OCI-M1 (cell line): ENCODE data around the gene LAMA4.

Experiments
- DNase-seq: peaks from one replicate; lab custom pipeline; 2025; lab: John Stamatoyannopoulos, UW

The LAMA4 gene

DNA sequence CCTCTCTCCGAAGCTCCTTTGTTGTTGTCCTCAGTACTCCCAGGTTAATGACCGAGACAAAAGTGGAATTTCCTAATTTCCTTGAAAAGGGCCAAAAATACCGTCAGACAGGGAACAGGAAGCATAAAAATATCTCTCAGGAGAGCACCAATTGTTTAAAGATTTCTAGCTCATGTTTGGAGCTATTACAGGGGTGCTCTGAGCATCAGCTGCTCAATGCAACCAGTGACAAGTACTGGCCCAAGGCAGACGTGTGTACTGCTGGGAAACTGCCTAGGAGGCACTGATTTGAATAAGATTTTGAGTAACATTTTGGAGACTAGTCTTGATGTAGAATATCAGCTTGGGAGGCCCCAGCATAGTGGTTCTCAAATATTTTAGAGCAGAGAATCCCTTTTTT lies 17.3 kb downstream of the LAMA4 start:
- DNase-seq: no peak

DNA sequence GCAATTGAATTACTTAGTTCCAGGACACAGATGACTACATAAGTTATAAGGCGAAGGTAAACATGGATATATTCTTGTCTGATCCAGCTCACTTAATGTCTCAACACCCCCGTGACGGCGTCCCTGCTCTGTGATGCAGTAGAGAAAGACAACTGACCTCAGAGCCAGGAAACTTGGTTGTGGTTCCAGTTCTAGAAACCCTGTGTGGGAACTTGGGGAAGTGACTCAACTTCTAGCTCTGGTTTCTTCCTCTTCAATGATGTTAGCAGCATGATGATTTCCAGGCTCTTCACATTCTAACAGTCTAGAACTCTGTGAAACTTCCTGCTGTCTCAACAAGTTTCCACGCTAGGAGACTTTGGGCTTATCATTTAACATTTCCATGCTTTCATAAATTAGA lies 18.4 kb downstream of the LAMA4 start:
- DNase-seq: peak; percentile 39

DNA sequence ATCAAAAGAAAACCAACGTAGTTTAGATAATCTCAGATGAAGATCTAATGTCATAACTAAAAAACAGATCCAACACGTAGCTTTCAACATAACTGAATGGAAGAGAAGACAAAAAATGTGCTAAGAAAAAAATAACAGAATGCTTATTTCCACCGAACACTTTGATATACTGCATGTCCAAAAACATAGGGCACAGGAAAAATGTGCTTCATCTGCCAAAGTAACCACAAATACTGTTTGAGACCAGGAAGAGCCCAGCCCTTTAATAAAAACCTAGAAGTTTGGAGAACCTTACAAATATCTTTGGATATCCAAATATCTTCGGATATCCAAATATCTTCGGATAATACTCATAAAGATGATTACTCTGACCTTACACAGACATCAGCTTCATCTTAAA lies 19.8 kb downstream of the LAMA4 start:
- no peak for DNase-seq

DNA sequence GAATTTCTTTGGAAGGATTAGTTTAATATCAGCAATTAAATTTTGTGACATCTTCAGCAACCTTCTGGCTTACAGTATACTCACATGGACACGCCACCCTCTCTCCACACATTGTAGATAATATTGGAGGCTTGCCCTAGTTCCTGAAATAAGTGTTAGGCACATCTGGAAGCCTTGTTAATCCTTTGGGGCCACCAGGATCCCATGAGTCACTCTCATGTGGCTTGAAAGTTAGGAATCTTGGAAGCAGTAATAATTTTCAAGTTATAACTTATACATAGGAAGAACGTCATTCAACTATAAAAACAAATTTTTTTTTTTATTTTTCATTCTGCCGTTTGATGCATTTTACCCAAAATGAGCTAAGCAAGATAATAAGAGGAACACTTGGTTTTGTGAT lies 20.5 kb downstream of the LAMA4 start:
- DNase-seq: no peak

- DNase-seq: no peak
Measured at GRCh38 chr6:112232845-112233256, 21.5 kb downstream of the LAMA4 start.

- no peak for DNase-seq
Measured at GRCh38 chr6:112231594-112232060, 22.7 kb downstream of the LAMA4 start.

DNA sequence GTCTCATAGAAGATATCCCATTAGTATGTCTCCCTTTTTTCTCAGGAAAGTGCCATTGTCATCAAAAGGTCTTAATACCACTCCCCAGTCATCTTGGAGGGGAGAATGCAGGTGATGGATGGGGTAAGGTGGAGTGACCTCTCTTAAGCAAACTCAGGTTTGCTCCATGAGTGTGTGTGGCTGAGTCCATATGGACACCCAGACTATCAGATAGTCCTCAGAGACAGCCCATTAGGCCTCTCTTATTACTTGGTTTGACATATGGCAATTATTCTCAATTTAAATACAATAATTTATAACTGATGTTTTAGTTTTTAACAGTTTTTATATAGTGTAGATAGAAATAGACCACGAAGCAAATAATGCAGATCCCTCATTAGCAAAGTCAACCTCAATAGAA lies 23.2 kb downstream of the LAMA4 start:
- no peak for DNase-seq

DNA sequence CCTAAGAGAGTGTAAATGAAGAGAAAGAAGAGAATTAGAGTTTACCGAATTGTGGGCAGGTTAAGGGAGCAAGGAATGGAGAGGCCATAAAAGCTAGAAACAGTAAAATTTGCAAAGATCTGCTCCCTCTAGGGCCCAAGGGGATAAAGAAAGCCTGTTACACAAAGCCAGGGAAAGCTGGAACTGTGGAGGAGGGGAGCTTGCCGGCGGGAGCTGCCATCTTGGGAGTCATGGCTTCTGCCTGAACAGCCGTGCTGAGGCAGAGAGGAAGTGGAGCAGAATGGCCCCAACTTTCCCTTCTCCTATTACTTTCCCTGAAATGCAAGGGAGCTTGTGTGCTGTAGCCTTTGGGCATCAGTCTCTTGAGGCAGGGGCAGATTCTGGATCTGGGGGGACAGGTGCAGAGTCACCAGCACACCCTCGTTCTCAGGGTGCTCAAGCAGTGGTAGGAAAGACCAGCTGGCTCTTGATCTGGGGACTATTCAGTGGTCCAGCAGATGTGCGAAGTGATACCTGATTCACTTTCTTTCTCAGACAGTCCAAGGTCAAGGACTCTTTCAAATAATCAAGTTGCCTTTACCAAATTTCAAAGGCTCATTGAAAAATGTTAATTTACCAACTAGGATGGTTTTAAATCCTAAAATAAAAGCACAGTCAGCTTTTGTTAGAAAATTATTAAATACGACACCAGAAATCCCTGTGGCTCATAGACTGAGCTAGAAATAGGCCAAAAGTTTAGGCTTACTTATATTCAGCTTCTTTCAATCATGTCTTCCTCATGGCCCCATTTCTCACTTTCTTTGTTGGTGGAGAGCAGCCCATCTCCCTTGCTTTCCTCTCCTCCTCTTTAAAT lies 25.7 kb downstream of the LAMA4 start:
- DNase-seq: no peak

- DNase-seq: no peak
Measured at GRCh38 chr6:112227992-112228391, 26.4 kb downstream of the LAMA4 start.

DNA sequence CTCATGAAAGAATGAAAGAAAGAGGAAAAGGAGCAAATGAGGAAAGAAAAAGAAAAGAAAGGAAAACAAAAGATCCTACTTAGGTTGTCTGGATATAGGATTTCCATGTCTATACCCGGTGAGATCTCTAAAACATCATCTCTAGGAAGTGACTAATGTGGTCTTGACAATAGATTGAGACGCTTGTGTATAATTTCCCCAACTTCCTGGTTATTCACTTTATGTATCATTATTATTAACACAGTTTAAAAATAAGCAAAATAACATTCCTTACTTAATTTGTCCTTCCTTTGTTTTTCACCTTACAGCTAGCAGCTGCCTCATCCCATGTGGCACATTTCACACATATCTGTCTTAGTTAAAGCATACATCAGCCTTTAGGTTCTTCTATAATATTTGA lies 27.0 kb downstream of the LAMA4 start:
- DNase-seq: no peak

- DNase-seq: no peak
Measured at GRCh38 chr6:112225691-112226090, 28.7 kb downstream of the LAMA4 start.

GRCh38 chr6:112224088-112224487 lies 30.3 kb downstream of the LAMA4 start:
- no peak for DNase-seq

- DNase-seq: no peak
Measured at GRCh38 chr6:112223070-112223861, 31.1 kb downstream of the LAMA4 start.

DNA sequence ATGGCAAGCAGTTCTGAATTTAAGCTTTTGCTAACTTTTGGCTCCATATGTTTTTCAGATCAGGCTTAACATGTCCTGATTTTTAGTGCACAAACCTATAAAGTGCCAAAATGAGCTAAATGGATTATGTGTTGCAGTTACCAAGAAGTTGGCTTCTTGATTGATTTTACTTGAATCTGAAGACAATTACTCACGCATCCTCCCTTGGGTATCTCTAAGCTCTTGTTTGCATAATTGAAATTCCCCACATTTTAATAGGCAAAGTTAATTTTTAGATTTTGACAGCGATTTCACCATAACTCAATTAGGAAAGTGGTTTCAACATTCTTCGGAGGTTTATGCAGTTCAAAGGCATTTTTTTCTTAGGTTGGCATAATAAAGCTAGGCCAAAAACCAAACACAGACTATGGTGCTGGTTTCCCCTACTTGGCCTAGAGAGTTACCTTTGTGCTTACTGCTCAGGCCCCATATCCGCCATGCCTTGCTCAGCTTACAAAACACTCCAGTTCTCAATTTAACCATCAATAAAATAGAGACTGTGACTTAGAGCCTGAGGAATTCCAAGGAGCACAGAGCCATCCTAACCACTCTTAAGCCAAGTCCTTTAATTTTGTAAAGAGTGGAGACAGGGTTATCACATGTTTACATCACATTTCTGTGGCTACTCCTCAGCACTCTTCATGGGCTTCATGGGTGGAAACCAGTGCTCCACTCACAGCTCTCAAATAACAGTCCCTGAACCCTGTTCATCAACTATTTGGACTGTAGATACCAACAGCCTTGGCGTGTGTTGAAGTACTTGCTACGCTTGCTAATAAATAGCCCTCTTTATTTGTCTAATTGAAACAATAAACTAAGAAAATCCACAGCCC lies 32.1 kb downstream of the LAMA4 start:
- DNase-seq: no peak

DNA sequence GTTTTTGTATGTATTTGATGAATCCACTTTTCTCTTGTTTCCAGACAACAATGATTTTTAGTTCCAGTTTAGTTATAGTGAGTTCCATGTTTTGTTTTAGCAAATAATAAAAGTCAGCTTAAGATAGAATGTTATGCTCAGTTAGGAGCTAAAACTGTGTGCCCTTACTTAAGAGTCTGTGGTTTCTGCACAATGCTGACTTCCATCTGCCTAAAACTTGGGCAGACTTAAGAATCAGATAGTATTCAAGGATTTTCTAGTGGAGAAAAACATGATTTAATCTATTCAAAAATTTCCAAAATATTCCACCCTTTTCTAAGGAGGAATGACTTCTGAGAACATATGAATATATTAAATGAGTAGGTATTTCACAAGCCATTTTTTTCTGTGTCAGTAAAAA lies 32.8 kb downstream of the LAMA4 start:
- no peak for DNase-seq

GRCh38 chr6:112218563-112218962 lies 35.8 kb downstream of the LAMA4 start:
- no peak for DNase-seq

DNA sequence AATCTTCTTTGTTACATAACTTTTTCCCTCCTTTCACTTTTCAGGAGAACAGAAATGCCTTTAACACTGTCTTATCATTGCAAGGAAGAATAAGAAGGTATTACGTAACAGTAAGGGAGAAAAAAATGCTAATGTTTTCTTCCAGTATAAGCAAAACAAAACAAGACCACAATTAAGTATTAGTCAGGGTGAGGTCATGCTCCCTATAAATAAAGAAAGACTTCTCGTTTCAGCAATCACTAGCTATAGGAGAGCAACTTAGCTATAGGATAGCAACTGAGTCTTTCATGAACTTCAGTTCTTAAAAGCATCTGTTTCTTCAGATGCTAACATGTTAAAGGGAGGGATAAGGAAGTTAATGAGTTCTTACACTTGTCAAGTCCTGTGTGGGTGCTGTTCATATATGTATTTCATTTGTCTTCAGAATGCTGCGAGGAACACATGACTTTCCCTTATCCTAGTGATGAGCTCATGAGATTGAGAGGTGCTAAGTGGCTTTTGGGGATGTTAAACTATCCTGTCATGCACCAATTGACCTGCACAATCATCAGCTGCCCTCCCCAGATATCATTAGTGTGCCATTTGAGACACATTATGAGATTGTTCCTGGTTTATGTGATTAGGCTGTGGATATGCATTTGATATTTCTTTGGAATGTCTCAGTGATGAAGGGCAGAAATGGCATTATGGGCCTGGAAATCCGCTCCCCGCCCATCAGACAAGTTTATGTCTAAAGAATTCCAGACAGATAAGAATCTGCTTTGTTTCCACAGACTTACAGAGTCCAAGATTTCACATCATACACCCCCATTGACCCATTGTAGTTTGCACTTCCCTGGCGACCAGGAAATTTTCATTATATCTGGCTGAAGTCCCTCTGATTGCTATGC lies 37.5 kb downstream of the LAMA4 start:
- peak; percentile 43 for DNase-seq

DNA sequence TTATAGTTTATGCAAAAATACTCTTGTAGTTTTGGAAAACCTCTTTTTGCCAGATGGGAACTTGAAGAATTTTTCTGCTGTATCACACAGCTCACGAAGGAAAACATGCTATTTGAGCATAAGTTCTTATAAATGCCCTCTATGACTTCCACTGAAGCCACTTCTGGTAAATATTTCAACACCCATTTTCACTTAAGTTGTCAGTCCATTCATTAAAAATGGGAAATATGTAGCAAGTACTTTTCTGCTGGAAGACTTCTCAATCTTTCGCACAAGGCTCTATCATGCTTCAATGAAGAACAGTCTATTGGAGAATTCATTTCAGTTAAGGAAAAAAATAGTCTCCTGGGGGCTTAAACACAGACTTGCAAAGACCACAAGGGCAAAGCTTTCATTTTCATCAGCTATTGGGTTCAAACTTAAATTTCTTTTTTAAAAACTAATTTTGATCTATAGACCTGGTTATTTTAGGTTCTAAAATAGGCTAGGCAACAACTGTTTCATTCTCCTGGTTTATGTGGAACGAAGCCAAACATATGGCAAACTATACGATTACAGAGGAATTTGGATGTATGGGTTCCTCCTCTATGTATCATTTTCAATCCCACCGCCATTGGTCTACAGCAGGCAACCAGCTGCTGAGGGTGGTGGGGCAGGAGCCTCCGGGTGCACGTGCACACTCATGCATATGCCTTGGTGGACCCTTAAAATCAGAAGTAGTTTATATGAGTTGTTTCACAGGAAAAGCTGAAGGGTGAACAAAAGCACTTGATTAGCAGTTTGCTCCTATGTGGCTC lies 38.7 kb downstream of the LAMA4 start:
- DNase-seq: no peak

DNA sequence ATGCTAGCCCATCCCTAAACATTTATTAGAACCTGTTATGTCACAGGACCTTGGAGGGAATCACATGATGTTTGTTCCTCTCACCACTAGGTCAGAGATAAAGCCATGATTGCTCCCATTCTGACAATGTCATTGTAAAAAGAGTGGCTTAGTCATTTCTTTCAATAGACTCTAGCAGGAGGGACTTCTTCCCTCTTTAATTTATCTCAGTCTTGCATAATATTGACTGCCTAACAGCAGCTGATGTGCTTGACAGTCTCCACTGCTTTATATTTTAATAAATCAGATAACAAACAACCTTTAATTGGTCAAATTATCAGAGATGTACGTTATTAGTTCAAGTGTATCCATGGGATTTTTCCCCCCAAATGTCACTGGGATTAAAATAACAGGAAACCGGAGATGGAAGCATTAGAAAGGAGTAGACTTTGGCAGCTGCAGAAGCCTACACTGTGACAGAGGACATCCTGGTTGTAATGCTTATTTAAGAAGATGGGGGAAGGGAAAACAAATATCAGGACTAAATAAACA lies 39.6 kb downstream of the LAMA4 start:
- peak; percentile 86 for DNase-seq

GRCh38 chr6:112210852-112211251 lies 43.5 kb downstream of the LAMA4 start:
- no peak for DNase-seq
